ENCODE data around the gene HSD17B4.
A peak's percentile ranks its signal among the peaks of the same experiment; 100 is the strongest.

Gene HSD17B4

DNA sequence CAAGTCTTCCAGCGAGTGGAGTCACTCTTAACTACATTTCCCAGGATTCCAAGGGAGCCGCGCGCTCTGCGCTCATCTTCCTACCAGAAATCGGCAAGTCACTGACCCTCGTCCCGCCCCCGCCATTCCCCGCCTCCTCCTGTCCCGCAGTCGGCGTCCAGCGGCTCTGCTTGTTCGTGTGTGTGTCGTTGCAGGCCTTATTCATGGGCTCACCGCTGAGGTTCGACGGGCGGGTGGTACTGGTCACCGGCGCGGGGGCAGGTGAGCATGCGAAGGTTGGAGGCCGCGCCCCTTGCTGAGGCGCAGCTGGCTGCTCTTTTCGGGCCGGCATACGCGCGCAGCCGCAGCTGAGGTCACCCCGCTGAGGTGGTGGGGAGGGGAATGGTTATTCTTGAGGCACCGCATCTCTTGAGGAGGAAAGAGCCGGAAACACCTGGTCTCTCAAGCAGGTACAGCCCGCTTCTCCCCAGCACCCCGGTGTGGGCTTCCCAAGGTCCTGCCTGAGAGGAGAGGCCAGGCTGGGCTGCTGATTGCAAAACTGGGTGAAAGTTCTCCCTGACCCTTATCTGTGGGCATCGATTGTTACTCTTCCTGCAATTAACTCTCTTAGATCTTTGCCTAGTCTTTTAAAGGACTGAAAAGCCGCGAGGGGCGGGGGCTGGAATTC, at the start of gene HSD17B4:
Gene HSD17B4, plus strand, starts transcription at position 125 of the 667 bp plus-strand sequence. Its CDS starts 79 bp downstream, at position 204.
- TF ChIP-seq, protein P1, sequence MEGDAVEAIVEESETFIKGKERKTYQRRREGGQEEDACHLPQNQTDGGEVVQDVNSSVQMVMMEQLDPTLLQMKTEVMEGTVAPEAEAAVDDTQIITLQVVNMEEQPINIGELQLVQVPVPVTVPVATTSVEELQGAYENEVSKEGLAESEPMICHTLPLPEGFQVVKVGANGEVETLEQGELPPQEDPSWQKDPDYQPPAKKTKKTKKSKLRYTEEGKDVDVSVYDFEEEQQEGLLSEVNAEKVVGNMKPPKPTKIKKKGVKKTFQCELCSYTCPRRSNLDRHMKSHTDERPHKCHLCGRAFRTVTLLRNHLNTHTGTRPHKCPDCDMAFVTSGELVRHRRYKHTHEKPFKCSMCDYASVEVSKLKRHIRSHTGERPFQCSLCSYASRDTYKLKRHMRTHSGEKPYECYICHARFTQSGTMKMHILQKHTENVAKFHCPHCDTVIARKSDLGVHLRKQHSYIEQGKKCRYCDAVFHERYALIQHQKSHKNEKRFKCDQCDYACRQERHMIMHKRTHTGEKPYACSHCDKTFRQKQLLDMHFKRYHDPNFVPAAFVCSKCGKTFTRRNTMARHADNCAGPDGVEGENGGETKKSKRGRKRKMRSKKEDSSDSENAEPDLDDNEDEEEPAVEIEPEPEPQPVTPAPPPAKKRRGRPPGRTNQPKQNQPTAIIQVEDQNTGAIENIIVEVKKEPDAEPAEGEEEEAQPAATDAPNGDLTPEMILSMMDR (IDR thresholded peaks at IDR 0.05; ENCODE audit: low read depth, low read length), result no peak

GRCh38 chr5:119402555-119402954, 49.7 kb upstream of the HSD17B4 start:
- H3K4me3 ChIP-seq (ENCODE audit: low read depth, low read length), result no peak overlapping the region
- TF ChIP-seq, protein P1 (IDR thresholded peaks at IDR 0.05; ENCODE audit: low read depth, low read length), result no peak

More for the DNA sequence above, at the start of gene HSD17B4:
- H3K4me3 ChIP-seq (ENCODE audit: low read depth, low read length), result peak within 1 kb of the TSS; percentile 95

DNA sequence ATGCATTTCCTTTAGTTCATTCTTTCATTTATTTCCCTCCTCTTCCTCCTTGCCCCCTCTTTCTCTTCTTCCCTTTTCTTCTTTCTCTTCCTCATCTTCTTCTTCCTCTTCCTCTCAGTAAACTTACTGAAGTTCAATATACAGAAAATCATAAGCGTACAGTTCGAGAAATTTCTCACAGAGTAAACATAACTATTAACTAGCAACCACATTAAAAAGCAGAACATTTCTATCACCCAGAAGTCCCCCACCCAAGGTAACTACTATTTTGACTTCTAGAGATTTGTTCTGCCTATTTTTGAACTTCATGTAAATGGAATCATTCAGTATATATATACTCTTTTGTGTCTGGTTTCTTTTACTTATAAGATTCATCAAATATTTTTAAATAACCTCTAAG, 48.3 kb upstream of the HSD17B4 start:
- H3K4me3 ChIP-seq (ENCODE audit: low read depth, low read length), result no peak overlapping the region
- TF ChIP-seq, protein P1 (IDR thresholded peaks at IDR 0.05; ENCODE audit: low read depth, low read length), result no peak

DNA sequence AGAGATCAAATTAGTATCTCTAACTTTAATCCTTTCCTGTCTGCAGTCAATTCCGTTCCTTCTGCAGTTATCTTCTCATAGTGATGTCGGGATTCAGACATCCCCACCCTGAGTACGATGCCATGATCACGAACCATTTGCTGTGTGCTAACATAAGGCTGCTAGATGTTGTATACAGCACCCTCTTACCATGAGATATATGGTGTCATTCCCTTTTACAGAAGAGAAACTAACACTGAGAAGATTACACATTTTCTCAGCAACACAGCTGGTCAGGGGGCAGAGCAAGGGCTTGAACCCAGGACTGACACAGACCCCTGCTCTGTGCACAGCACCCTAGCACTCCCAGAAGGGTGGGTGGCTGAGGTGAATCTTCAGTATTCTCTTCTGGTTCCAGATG, 46.9 kb upstream of the HSD17B4 start:
- TF ChIP-seq, protein P1 (IDR thresholded peaks at IDR 0.05; ENCODE audit: low read depth, low read length), result no peak

DNA sequence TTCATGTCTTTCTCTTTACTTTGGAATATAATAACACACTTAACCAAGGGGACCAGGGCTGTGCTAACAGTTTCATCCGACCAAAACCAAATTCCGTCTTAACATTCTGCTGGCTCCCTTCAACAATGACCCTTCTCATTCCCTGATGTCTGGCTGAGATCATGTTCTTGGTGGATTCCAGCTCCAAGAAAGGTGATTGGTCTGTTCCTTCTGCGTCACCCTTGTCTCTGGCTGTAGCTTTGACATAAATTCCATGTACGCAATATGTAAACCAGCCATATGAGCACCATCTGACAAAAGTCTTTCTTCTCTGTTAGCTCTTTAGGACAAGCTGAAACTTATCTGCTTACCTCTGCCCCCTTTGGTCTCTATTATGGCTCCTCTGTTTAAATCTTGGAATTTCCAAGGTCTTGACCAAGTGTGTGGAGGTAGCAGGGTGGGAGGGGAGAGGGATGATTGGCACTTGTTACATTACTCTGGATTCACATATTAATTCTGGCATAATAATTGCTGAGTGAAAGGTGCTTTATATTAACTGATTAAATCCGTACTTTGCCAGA, 45.7 kb upstream of the HSD17B4 start:
- H3K4me3 ChIP-seq (ENCODE audit: low read depth, low read length), result no peak overlapping the region
- TF ChIP-seq, protein P1 (IDR thresholded peaks at IDR 0.05; ENCODE audit: low read depth, low read length), result no peak

More for the DNA sequence above, 46.9 kb upstream of the HSD17B4 start:
- H3K4me3 ChIP-seq (ENCODE audit: low read depth, low read length), result no peak overlapping the region

DNA sequence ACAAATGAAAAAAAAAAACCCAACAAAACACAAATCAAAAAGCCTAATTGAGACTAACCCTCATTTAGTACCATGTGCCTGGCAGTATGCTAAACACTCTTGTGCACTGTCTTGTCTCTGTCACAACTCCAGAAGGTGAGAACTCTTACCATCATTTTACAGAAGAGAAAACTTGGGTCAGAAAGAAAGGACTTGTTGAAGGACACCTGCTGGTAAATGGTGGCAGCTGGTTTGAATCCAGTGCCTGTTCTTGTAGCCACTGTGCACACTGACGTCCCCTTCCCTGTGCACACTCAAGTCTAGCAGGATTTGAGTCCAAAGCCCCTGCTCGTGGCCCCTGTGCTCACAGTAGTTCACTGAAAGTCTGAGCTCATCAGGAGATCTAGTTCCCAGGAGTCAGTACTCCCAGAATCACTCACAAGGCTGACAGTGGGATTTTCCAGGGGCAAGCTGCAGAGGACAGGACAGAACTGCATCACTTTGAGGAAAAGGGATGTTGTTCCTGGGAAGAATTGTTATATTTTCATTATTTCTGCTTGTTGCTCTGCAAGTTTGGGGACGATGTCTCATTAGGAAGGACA, 43.0 kb upstream of the HSD17B4 start:
- no peak overlapping the region for H3K4me3 ChIP-seq (ENCODE audit: low read depth, low read length)
- TF ChIP-seq, protein P1 (IDR thresholded peaks at IDR 0.05; ENCODE audit: low read depth, low read length), result no peak

Data from WI38 (cell line).